Measurements from ENCODE around the gene HJV. TPM values are rescaled to one million over a fixed set of nuclear protein-coding genes. Genes with fewer than 3 reads are reported as not detected.
A peak's percentile ranks its signal among the peaks of the same experiment; 100 is the strongest.

Gene HJV
- total RNA-seq, 2 donors from 2014 or later = 64.5 to 96.1 TPM

DNA sequence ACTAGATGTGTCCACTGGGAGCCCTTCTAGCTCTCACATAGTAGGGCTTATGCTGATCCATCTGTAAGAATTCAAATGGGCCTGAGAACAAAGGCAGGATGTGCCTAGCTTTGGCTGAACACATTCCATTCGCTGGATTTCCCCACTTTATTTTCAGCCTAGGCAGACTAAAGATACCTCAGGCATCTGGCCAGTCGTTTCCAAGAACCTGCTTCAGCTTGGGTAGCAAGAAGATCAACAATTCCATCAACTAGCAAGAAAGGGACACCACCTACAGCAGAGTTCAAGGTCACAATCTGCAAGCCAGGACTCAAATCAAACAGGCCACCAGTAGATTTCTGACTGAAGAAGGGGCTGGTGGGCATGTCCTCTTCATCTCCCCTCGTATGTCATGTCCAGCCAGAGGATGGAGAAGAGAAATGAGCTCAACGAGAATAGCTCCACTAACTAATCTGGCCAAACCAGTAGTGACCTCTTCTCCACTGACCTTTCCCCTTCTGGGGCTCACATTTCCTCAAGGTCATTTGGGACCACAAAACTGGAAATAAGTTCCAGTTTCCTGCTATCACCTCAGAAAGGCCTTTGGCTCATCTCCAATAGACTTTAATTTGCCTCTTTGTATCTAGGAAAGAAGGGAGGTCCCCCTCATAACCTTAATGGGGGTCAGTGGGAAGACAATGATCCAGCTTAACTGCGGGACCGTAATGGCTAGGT, 39.4 kb downstream of the HJV start:
- DNase-seq = peak; percentile 53
- no peak for ATAC-seq
- intact Hi-C loops (cut with DNase I) = no loop called here

DNA sequence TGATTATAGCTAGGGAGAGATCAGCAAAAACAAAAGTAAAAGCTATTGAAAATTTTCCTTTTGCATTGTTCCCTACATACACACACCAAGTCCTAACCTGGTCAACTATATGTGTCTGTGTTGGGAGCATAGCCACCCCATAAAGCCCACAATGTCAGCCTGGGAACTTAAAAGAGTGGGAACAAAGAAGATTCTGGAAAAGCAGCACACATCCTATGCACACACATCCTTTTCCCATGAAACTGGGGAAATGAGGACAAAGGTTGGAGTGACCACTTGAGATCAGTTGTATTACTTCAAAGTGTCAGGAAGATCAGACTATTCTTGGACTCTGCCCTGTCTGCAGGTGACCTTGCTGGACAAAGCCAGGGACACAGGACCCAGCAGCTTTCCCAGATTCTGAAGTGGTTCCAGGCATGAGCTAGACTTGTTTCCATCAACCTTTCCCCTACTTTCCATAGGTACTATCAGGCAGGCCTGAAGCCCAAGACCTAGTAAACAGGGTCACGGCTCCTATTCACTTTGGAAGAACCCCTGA, 41.0 kb downstream of the HJV start:
- DNase-seq (peak; percentile 40), ATAC-seq (peak in 1 of 2 donors; percentile 7)
- intact Hi-C loops (cut with DNase I) = no loop called here

DNA sequence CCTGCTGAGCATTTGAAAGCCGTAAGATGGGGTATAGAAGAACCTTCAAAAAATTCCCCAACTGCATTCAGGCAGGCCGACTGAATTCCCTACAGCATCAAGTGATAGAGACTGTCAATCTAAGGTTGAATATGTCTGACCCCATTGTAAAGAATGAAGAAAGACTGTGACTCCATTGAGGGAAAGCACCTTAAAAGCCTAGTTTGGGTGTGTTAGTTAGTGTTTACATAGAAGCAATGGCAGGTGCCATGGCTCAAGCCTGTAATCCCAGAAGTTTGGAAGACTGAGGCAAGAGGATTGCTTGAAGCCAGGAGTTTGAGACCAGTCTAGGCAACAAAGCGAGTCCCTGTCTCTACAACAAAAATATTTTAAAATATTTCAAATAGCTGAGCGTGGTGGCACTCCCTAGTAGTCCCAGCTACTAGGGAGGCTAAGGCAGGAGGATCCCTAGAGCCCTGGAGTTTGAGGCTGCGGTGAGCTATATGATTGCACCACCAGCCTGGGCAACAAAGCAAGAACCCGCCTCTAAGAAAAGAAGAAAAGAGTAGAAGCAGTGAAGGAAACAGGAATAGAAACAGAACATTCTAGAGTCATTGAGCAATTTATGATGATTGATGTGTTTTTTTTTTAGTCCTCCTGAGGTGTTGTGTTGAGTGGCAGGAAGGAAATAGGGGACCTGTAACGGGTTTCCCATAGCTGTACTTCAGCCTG, 41.6 kb downstream of the HJV start:
- no peak for DNase-seq
- ATAC-seq = peak; percentile 3 to 8
- intact Hi-C loops (cut with DNase I) = loop anchor here (2.0 to 5.0 kb wide), 2 partner anchors 17 to 32 kb away; partner anchors contain the start of gene TXNIP (in 1 of the 2)

- peak; percentile 95 for ATAC-seq
- peak; percentile 94 for DNase-seq
- intact Hi-C loops (cut with DNase I) = loop anchor here (2.0 to 5.0 kb wide), 2 partner anchors 18 to 33 kb away; partner anchors contain the start of gene TXNIP (in 1 of the 2)
Measured at GRCh38 chr1:145978854-145979745, 42.4 kb downstream of the HJV start.

- ATAC-seq (no peak), DNase-seq (no peak)
- intact Hi-C loops (cut with DNase I) = loop anchor here (2.0 to 5.0 kb wide), 2 partner anchors 18 to 34 kb away; partner anchors contain the start of gene TXNIP (in 1 of the 2)
Measured at GRCh38 chr1:145978471-145978853, 43.1 kb downstream of the HJV start.

GRCh38 chr1:145977486-145978470, 43.8 kb downstream of the HJV start:
- DNase-seq (peak; percentile 87), ATAC-seq (peak; percentile 27 to 40)
- intact Hi-C loops (cut with DNase I) = loop anchor here (2.0 to 5.0 kb wide), 3 partner anchors 19 to 35 kb away; partner anchors contain the start of gene TXNIP (in 1 of the 2)

GRCh38 chr1:145977016-145977415, 44.5 kb downstream of the HJV start:
- DNase-seq (no peak), ATAC-seq (no peak)
- intact Hi-C loops (cut with DNase I) = loop anchor here (2.0 to 5.0 kb wide), 2 partner anchors 30 to 35 kb away; no protein-coding TSS in a partner anchor

- DNase-seq = no peak
- intact Hi-C loops (cut with DNase I) = loop anchor here in 1 of 2 donors (5.0 kb wide), 1 partner anchor 37 kb away; no protein-coding TSS in a partner anchor
- no peak for ATAC-seq
Measured at GRCh38 chr1:145975216-145975615, 46.3 kb downstream of the HJV start.

- intact Hi-C loops (cut with DNase I) = loop anchor here in 1 of 2 donors (5.0 kb wide), 1 partner anchor 38 kb away; no protein-coding TSS in a partner anchor
- DNase-seq = no peak
- ATAC-seq = no peak
Measured at GRCh38 chr1:145974721-145975120, 46.8 kb downstream of the HJV start.

GRCh38 chr1:145972580-145972979, 49.0 kb downstream of the HJV start:
- DNase-seq (no peak), ATAC-seq (peak in 1 of 2 donors; percentile 39)
- intact Hi-C loops (cut with DNase I) = no loop called here

Other genes with a start within 250 kb of the HJV start
- gene RNF115, start 197.6 kb downstream of the HJV start, total RNA-seq = 10 to 100 TPM; 27.7 to 34.4 TPM
- gene POLR3C, start 197.5 kb downstream of the HJV start, total RNA-seq = 10 to 100 TPM; 13.3 to 17.0 TPM
- gene NUDT17, start 176.1 kb downstream of the HJV start, total RNA-seq = 1 to 10 TPM; 3.6 to 3.7 TPM
- 10 to 100 TPM; 15.0 to 17.1 TPM for gene PIAS3, start 162.7 kb downstream of the HJV start, total RNA-seq
- 1 to 10 TPM; 1.5 to 2.0 TPM for gene ANKRD35, start 135.9 kb downstream of the HJV start, total RNA-seq
- gene ITGA10, start 111.7 kb downstream of the HJV start, total RNA-seq = 10 to 100 TPM in 1 of 2 donors, 1 to 10 TPM in 1; 2.2 to 13.4 TPM
- gene PEX11B, start 103.0 kb downstream of the HJV start, total RNA-seq = 10 to 100 TPM; 19.0 to 20.3 TPM
- 10 to 100 TPM; 67.0 to 99.2 TPM for gene RBM8A, start 94.3 kb downstream of the HJV start, total RNA-seq
- 10 to 100 TPM; 25.7 to 32.3 TPM for gene LIX1L, start 63.7 kb downstream of the HJV start, total RNA-seq
- gene ANKRD34A, start 57.2 kb downstream of the HJV start, total RNA-seq = 1 to 10 TPM in 1 of 2 donors, under 1 TPM in 1; 0.94 to 1.8 TPM
- 10 to 100 TPM; 38.4 to 45.8 TPM for gene POLR3GL, start 57.0 kb downstream of the HJV start, total RNA-seq
- 100 to 1,000 TPM; 602 to 909 TPM for gene TXNIP, start 25.2 kb downstream of the HJV start, total RNA-seq
- gene NBPF10, start 123.1 kb upstream of the HJV start, total RNA-seq = 1 to 10 TPM; 1.2 to 1.6 TPM
- 10 to 100 TPM; 13.6 to 18.4 TPM for gene NOTCH2NLA, start 207.3 kb upstream of the HJV start, total RNA-seq